NCI-H1694 (cell line): ENCODE measurements around the gene TOPAZ1.

Experiments used
- DNase-seq: peaks from one replicate; lab custom pipeline; 2025; lab: John Stamatoyannopoulos, UW

Gene TOPAZ1

GRCh38 chr3:44242721-44243120, 1.0 kb downstream of the TOPAZ1 start:
- DNase-seq: no peak

GRCh38 chr3:44248152-44248551, 6.5 kb downstream of the TOPAZ1 start:
- no peak for DNase-seq

GRCh38 chr3:44252332-44252959, 10.8 kb downstream of the TOPAZ1 start:
- DNase-seq: no peak

GRCh38 chr3:44259404-44259803, 17.7 kb downstream of the TOPAZ1 start:
- no peak for DNase-seq

DNA sequence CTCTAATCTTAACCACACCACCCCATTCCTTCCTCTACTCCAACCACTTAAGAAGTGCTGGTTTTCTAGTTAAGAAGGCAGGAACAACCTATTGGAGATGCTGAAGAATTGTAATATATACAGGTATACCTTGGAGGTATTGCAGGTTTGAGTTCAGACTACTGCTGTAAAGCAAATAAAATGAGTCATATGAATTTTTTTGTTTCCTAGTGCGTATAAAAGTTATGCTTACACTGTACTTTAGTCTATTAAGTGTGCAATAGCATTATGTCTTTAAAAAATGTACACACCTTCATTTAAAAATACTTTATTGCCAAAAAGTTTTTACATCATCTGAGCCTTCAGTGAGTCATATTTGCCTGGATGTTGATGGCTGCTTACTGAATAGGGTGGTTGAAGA, 22.5 kb downstream of the TOPAZ1 start:
- DNase-seq: no peak

DNA sequence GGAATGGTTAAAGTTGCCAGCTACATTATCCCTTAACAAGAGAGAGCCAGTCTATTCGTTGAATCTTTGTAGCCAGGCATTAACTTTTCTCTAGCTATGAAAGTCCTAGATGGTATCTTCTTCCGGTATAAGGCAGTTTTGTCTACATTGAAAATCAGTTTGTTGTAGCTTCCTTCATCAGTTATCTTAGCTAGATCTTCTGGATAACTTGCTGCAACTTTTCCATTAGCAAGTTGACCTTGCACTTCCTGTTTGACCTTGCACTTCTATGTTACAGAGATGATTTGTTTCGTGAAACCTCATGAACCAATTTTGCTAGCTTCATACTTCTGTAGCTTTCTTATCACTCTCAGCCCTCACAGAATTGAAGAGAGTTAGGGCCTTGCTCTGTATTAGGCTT, 24.1 kb downstream of the TOPAZ1 start:
- no peak for DNase-seq

DNA sequence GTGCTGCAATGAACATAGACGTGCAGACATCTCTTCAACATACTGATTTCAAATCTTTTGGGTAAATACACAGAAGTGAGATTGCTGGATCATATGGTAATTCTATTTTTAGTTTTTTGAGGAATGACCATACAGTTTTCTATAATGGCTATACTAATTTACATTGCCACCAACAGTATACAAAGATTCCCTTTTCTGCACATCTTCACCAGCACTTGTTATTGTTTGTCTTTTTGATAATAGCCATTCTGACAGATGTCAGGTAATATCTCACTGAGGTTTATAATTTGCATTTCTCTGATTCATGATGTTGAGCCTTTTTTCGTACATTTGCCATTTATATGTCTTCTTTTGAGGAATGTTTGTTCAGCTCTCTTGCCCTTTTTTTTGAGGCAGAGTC, 30.5 kb downstream of the TOPAZ1 start:
- DNase-seq: no peak

- DNase-seq: no peak
Measured at GRCh38 chr3:44277925-44278324, 36.2 kb downstream of the TOPAZ1 start.

DNA sequence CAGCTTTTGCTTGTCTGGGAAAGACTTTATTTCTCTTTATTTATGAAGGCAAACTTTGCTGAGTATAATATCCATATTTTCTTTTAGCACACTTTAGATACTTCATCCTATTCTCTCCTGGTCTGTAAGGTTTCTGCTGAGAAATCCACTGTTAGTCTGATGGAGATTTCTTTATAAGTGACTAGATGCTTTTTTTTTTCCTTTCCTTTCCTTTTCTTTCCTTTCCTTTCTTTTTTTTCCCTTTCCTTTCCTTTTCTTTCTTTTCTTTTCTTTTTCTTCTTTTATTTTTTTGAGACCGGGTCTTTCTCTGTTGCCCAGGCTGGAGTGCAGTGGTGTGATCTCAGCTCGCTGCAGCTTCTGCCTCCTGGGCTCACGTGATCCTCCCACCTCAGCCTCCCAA, 38.4 kb downstream of the TOPAZ1 start:
- no peak for DNase-seq

DNA sequence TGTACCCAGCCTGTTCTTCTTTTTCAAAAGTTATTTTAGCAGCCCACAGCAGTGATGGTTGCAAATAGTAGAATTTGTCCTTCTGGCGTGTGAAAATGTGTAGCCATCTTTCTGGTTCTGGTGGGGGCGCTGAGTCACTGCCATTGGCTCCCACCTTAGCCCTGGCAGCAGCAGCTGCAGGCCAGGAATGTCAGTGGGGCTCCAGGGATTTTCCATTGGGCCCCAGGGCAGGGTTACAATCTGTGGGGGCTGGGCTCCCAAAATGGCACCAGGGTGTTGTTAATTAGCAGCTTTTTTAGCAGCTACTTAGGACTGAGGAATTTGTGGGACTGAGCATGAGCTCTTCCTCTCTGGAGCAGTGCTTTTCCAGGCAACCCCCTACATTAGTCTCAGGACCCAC, 38.9 kb downstream of the TOPAZ1 start:
- DNase-seq: no peak

- DNase-seq: no peak
Measured at GRCh38 chr3:44284949-44285348, 43.3 kb downstream of the TOPAZ1 start.

DNA sequence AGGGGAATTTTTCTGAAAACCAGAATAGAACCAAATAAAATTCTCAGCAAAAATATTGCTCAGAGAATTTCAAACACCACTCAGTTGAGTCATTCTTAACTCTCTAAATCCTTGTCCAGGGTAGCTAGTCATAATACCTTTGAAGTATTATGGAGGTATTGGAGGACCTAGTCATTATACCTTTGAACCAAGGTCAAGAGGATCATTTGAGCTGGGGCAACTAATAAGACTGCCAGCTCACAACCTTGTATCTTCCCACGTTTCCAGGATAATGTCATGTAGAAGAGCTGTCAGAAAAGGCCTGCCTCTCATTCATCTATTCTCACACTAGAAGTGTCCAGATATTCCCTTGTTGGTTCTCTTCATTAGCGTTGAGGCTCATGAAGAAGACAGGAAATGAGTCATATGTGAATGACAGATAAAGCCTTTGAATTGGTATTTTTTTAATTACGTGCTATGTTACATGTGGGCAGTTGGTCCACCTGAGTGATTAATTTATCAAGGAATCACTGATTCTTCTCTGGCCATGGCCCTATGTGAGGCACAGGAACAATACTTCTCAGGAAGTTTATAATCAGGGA, 48.3 kb downstream of the TOPAZ1 start:
- no peak for DNase-seq

GRCh38 chr3:44292276-44292675, 50.6 kb downstream of the TOPAZ1 start:
- DNase-seq: no peak

- no peak for DNase-seq
Measured at GRCh38 chr3:44292947-44293346, 51.3 kb downstream of the TOPAZ1 start.

- DNase-seq: no peak
Measured at GRCh38 chr3:44297255-44297654, 55.6 kb downstream of the TOPAZ1 start.

DNA sequence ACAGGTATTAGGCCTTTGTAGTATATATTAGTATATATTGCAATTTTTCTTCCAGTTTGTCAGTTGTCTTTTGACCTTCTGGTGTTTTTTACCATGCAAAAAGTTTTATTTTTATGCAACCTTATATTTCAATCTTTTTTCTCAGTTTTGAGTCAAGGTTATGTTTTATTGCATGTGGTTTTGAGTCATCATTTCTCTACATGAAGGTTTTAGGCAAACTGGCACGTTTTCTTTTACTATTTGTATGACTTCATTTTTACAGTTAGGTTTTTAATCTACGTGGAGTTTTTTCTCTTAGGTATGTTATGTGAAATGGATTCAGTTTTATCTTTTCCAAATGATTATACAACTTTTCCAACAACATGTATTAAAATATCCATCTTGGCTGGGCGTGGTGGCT, 60.1 kb downstream of the TOPAZ1 start:
- DNase-seq: no peak

DNA sequence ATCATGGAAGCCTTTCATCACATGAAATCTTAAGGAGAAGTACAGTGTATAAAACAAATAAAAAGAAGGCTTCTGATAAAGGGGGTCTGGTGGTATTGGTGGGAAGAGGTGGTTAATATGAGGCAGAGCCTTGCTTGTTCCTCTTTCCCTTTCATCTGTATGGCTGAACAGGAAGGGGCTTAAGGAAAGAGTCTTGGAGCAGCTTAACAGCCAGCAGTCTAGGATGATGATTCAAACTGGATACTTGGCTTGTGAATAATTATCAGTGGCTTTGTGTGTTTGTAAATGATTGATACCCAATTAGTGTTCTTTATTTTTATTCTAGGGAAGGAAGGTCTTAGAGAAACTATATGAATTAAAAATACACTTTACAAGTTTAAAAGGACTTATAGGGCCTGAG, 67.8 kb downstream of the TOPAZ1 start:
- DNase-seq: no peak

DNA sequence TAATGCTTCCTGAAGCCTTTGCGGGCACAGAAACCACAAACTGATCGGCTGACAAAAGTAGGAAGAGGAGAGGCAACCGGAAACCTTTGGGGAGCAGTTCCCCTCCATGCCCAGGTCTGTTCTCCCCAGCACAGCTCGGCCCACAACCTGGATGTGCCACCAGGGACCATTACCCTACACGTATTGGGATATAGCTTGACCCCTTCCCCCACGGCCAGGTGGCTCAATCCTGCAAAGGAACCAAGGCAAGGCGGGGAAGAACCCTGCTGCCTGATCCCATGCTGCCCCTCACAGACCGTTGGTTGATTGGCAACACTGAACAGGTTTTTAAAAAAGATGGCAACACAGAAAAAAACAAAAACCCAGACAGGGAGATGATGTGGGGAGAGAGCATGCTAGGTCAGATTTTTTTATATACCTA, 77.2 kb downstream of the TOPAZ1 start:
- no peak for DNase-seq

DNA sequence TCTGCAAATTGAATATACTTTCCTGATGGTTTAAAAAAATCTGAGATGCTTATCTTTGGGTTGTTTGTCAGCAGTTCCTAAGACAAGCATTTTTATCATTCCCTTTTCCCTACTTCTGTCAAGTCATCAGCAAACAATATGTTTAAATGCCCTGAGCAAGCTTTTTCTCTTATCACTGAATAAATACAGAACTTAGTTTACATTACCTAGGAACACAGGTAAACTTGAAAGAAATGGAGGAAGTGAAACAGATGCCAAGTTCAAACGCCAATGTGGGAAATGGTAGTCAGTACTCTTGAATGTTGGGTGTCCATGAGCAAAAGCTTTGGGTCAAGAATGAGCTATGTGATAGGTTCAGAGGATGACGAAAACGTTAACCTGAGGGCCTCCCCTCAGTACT, 79.6 kb downstream of the TOPAZ1 start:
- DNase-seq: no peak

GRCh38 chr3:44323341-44323955, 81.8 kb downstream of the TOPAZ1 start:
- peak; percentile 1 for DNase-seq

GRCh38 chr3:44324584-44324983, 82.9 kb downstream of the TOPAZ1 start:
- no peak for DNase-seq

DNA sequence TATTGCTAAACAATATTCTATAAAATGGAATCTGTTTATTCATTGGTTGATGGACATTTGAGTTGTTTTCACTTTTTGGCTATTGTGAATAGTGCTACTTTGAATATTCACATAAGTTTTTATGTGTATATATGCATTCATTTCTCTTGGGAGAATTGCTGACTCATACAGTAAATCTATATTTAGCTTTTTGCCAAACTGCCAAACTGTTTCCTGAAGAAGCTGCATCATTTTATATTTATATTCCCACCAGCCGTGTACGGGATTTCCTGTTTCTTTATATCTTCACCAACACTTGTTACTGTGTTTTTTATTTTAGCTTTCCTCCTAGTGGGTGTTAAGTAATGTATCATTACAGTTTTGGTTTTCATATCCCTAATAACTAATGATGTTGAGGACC, 84.3 kb downstream of the TOPAZ1 start:
- no peak for DNase-seq

DNA sequence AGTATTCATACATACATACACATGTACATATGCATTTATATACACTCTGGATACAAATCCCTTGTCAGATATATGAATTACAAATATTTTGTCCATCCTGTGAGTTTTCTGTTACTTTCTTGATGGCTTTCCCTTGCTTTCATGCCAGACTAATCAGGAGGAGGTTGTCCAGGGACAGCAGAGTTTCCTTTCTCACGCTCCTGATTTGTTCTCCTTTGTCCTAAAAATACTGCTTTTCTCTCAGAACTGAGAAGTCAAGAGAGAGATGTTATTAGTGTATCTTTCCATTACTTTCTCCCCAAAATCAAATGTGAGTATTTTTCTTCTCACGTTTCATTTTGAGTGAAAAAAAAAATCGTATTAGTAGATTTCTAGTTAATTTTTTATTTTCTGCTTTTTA, 84.8 kb downstream of the TOPAZ1 start:
- DNase-seq: no peak

GRCh38 chr3:44329946-44330345, 88.3 kb downstream of the TOPAZ1 start:
- no peak for DNase-seq
